GM12878 (cell line): Measurements from ENCODE around the gene AKAP8.

ENCODE experiments used
- EP300 ChIP-seq, 2 experiments: fragments of 150-350 bp in 1 of 2; IDR thresholded peaks; 2 replicates each; pipeline ENCODE4 v1.6.1; 2011 to 2012; ENCODE audit warnings: low read depth in 2 of 2, low read length in 2 of 2, borderline replicate concordance in 1 of 2, improper control_type of control experiment in 1 of 2, inconsistent platforms in 1 of 2; ENCODE audit not compliant: control insufficient read depth in 1 of 2
- EZH2 ChIP-seq: IDR thresholded peaks from 2 replicates; pipeline ENCODE4 v1.6.1; 2012; ENCODE audit warnings: low read depth, mild to moderate bottlenecking, control low read depth, inconsistent platforms, low read length, borderline replicate concordance; ENCODE audit not compliant: control insufficient read depth
- MYC ChIP-seq: IDR thresholded peaks from 2 replicates; pipeline ENCODE4 v1.6.1; 2011; ENCODE audit warnings: mild to moderate bottlenecking, low read length, moderate library complexity, inconsistent platforms; ENCODE audit not compliant: insufficient read depth, insufficient replicate concordance, insufficient read length, severe bottlenecking
- SIN3A ChIP-seq: IDR thresholded peaks from 2 replicates; pipeline ENCODE4 v1.6.1; 2012; ENCODE audit warnings: low read depth, low read length, improper control_type of control experiment

DNA sequence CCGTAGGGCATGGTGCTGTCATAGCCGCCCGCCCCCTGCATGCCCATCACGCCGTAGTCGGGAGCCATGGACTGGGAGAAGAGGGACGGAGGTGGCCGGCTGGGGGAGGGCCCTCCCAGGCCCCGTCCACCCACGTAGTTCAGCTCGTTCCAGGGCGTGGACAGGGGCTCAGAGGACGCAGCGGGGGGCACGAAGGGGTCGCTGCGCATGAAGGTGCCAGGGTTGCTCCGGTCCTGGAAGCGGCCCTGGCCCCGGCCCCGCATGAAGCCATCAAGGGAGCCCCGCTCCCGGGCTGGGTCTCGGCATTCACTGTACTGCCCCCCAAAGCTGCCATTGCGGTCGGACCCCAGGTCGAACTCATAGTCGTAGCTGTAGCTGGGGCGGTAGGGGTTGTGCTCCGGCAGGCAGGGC lies 6.7 kb downstream of the AKAP8 start:
- TF ChIP-seq EZH2 (no peak), MYC (no peak), EP300 (IDR thresholded peaks at IDR 0.05; ENCODE audit: borderline replicate concordance in 1 of 2, control insufficient read depth in 1 of 2, low read depth in 2 of 2, low read length in 2 of 2) (no peak), SIN3A (no peak)
